DND-41 (cell line): ENCODE measurements around the gene KLF11.

ENCODE experiments used
- EZH2 ChIP-seq: IDR thresholded peaks from 3 replicates; pipeline ENCODE4 v1.6.1; 2012; ENCODE audit warnings: borderline replicate concordance, low read depth, mild to moderate bottlenecking, moderate library complexity, low read length, inconsistent platforms; ENCODE audit not compliant: severe bottlenecking
- TF ChIP-seq, protein P1 (sequence below): IDR thresholded peaks from 2 replicates; pipeline ENCODE4 v1.5.1; 2012; ENCODE audit warnings: borderline replicate concordance, low read length, moderate library complexity, mild to moderate bottlenecking; ENCODE audit not compliant: poor library complexity, severe bottlenecking; ENCODE audit errors: extremely low read depth

DNA sequence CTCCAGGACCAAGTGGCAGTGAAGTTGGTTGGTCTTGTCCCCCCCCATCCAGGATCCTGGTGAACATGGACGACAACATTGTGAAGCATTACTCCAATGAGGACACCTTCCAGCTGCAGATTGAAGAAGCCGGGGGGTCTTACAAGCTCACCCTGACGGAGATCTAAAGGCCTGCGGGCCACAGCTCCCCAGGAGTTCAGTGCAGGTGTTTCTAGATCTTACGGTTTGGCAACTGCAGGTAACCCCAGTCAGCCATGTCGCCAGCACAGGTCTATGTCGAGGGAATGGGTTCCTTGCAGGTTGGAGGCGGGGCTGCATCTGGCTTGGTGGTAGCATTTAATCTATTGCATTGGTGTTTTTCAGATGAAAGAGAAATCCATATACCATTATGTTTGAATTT lies 42.8 kb upstream of the KLF11 start:
- TF ChIP-seq, protein P1, sequence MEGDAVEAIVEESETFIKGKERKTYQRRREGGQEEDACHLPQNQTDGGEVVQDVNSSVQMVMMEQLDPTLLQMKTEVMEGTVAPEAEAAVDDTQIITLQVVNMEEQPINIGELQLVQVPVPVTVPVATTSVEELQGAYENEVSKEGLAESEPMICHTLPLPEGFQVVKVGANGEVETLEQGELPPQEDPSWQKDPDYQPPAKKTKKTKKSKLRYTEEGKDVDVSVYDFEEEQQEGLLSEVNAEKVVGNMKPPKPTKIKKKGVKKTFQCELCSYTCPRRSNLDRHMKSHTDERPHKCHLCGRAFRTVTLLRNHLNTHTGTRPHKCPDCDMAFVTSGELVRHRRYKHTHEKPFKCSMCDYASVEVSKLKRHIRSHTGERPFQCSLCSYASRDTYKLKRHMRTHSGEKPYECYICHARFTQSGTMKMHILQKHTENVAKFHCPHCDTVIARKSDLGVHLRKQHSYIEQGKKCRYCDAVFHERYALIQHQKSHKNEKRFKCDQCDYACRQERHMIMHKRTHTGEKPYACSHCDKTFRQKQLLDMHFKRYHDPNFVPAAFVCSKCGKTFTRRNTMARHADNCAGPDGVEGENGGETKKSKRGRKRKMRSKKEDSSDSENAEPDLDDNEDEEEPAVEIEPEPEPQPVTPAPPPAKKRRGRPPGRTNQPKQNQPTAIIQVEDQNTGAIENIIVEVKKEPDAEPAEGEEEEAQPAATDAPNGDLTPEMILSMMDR, result no peak
- no peak for TF ChIP-seq EZH2
